Measurements from ENCODE around the gene BCL2. TPM values are rescaled to one million over a fixed set of nuclear protein-coding genes. Genes with fewer than 3 reads are reported as not detected.

The BCL2 gene
- total RNA-seq, 1 donor from 2014 or later: 145 TPM

DNA sequence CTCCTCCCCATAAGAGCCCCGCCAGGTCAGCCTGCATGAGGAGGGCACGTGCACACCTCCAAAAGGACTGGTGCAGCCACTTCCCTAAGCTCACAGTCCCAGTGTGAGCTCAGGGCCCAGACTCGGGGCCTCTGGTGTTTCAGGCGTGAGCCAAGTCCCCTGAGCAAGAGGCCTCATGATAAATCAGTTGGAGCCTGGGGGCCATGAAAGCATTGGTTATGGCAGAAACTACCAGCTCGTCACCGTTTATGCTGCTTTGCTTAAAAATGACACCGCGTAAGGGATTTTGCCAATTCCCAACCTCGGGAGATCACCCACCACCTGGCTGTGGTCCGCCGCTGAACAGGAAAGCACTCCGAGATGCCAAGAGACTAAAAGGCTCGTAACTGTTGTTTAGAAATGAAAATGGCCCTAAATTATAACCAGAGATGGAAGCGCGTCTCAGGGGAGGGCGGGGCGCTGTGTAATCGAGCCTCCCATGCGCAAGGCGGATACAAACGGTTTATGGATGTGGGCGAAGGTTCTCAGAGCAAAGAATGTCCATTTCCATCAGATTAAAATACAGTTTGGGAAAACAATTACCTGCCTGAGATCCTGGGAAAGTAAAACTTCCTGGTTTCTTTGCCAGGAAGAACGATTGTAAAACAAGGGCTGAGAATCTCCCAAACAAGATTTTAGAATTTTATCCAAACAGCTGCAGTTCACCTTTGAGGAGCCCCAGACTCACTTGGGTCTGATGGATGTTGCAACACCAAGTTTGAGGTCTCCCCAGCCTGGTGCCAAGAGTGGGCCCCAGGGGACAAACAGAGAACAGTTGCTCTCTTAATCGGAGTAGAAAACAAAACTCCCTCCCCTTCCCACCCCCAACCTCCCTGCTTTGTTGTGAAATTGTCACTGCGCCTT is 141.4 kb downstream of the BCL2 start:
- Mint-ChIP-seq H3K36me3 (ENCODE audit: low read depth) (peaks cover 31% of the 10 kb centered on the region), H3K9me3 (no peaks in the 10 kb centered on the region), H3K4me3 (no peak overlapping the region), H3K4me1 (peaks cover 94% of the 10 kb centered on the region), H3K27me3 (no peaks in the 10 kb centered on the region), H3K27ac (peak overlapping the region; percentile 61)
- ChIA-PET POLR2A (interaction anchor here (0.8 kb wide), 1 partner anchor 16 kb away, joined by 4 read pairs; no protein-coding TSS in a partner anchor), CTCF (interaction anchor here (1.1 to 1.3 kb wide), 2 partner anchors 14 to 140 kb away, joined by 4 to 6 read pairs; no protein-coding TSS in a partner anchor)
- DNase-seq: no peak
- TF ChIP-seq, protein P1, sequence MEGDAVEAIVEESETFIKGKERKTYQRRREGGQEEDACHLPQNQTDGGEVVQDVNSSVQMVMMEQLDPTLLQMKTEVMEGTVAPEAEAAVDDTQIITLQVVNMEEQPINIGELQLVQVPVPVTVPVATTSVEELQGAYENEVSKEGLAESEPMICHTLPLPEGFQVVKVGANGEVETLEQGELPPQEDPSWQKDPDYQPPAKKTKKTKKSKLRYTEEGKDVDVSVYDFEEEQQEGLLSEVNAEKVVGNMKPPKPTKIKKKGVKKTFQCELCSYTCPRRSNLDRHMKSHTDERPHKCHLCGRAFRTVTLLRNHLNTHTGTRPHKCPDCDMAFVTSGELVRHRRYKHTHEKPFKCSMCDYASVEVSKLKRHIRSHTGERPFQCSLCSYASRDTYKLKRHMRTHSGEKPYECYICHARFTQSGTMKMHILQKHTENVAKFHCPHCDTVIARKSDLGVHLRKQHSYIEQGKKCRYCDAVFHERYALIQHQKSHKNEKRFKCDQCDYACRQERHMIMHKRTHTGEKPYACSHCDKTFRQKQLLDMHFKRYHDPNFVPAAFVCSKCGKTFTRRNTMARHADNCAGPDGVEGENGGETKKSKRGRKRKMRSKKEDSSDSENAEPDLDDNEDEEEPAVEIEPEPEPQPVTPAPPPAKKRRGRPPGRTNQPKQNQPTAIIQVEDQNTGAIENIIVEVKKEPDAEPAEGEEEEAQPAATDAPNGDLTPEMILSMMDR (IDR thresholded peaks at IDR 0.05): no peak
- intact Hi-C loops (cut with micrococcal nuclease): no loop called here
- ATAC-seq (ENCODE audit: low read depth): no peak

DNA sequence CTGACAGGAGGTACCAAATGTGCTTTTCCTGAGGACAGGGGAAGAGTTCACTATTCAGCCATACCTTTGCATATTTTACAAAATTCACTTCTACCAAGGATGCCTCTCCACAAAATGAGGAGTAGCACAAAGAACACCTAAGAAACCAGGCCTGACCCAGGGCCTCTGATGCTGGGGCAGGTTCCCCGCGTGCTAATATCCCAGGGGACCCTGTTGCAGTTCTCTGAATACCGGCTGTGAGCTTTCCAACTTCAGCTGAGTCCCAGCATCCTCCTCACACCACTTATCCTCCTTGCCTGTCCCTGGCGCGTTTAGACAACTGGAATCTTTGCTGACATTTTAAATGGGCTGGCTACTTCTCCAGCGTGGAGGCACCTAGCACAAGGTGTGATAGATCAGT is 142.3 kb downstream of the BCL2 start:
- intact Hi-C loops (cut with micrococcal nuclease): no loop called here
- TF ChIP-seq, protein P1 (IDR thresholded peaks at IDR 0.05): no peak
- CTCF ChIA-PET: interaction anchor here (1.1 to 1.3 kb wide), 2 partner anchors 14 to 140 kb away, joined by 4 to 6 read pairs; no protein-coding TSS in a partner anchor
- POLR2A ChIA-PET: no interaction called here
- Mint-ChIP-seq H3K36me3 (ENCODE audit: low read depth) (peaks cover 32% of the 10 kb centered on the region), H3K4me1 (peaks cover 90% of the 10 kb centered on the region), H3K27ac (peak overlapping the region; percentile 39), H3K9me3 (no peaks in the 10 kb centered on the region), H3K4me3 (no peak overlapping the region), H3K27me3 (no peaks in the 10 kb centered on the region)
- DNase-seq: no peak
- peak; percentile 66 for ATAC-seq (ENCODE audit: low read depth)

DNA sequence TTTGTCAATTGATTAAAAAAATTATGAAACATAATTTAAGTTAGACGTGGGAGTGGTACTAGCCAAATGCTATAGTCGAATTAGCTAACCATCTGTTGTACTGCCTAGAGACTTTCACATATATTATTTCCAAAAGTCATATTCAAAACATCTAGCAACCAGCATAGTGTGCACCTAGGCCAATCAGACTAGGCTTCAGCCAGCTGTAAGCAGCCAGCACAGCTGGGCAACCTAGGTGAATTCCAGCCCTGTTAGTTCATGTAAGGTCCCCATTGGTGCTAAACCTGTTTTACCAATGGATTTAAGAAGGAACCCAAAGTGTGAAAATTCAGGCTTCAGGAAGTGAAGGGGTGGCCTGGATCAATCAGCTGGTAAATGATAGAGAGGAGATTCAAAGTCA is 144.3 kb downstream of the BCL2 start:
- POLR2A ChIA-PET: interaction anchor here (1.4 to 1.8 kb wide), 3 partner anchors 13 to 143 kb away, joined by 4 to 13 read pairs (median 5); no protein-coding TSS in a partner anchor
- no peak for DNase-seq
- no peaks in the 10 kb centered on the region for H3K9me3 Mint-ChIP-seq
- H3K27me3 Mint-ChIP-seq: no peaks in the 10 kb centered on the region
- CTCF ChIA-PET: interaction anchor here (1.1 kb wide), 1 partner anchor 143 kb away, joined by 5 read pairs; no protein-coding TSS in a partner anchor
- peaks cover 40% of the 10 kb centered on the region for H3K36me3 Mint-ChIP-seq (ENCODE audit: low read depth)
- H3K4me3 Mint-ChIP-seq: no peak overlapping the region
- TF ChIP-seq, protein P1 (IDR thresholded peaks at IDR 0.05): no peak
- H3K4me1 Mint-ChIP-seq: peaks cover 85% of the 10 kb centered on the region
- peak; percentile 65 for ATAC-seq (ENCODE audit: low read depth)
- peak overlapping the region; percentile 35 for H3K27ac Mint-ChIP-seq
- intact Hi-C loops (cut with micrococcal nuclease): loop anchor here (1.0 kb wide), 1 partner anchor 9 kb away; no protein-coding TSS in a partner anchor

DNA sequence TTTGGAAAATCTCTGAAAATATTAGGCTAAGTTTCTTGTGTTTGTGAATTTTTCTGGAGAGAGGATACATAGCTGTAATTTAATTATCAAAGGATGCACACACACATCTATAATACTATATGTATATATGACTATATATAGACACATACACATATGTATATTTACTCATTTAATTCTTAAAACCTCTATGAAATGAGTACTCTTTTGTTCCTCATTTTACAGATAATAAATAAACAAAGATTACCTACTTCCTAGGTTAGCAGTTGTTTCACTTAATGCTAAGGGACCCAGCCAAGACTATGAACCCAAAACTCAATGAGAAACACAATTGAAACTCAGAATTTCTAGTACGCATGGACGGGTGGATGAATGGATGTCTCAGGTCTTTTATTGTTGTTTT is 145.6 kb downstream of the BCL2 start:
- POLR2A ChIA-PET: interaction anchor here (0.6 to 1.5 kb wide), 5 partner anchors 10 to 128 kb away, joined by 3 to 5 read pairs (median 3); no protein-coding TSS in a partner anchor
- TF ChIP-seq, protein P1 (IDR thresholded peaks at IDR 0.05): no peak
- ATAC-seq (ENCODE audit: low read depth) (no peak), DNase-seq (no peak)
- intact Hi-C loops (cut with micrococcal nuclease): loop anchor here (1.0 kb wide), 1 partner anchor 12 kb away; no protein-coding TSS in a partner anchor
- CTCF ChIA-PET: interaction anchor here (1.2 kb wide), 1 partner anchor 151 kb away, joined by 3 read pairs; no protein-coding TSS in a partner anchor
- no peaks in the 10 kb centered on the region for H3K9me3 Mint-ChIP-seq
- H3K36me3 Mint-ChIP-seq (ENCODE audit: low read depth): peaks cover 32% of the 10 kb centered on the region
- no peak overlapping the region for H3K4me3 Mint-ChIP-seq
- H3K27ac Mint-ChIP-seq: peak overlapping the region; percentile 19
- no peaks in the 10 kb centered on the region for H3K27me3 Mint-ChIP-seq
- H3K4me1 Mint-ChIP-seq: peaks cover 74% of the 10 kb centered on the region

DNA sequence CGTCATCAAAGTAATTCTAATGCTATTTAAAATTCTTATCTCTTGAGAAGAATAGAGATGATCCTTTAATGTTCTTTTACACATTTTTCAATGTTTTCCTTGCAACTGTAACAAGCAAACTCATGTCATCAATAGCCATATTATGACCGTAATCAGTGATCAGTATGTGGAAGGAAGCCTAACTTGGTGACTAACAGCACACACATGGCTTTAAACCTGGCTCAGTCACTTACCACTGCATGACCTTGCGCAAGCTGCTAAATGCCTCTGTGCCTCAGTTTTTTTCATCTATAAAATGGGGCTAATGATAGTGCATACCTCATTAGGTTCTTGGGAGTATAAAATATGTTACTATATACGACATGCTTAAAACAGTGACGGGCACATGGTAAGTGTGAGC is 149.7 kb downstream of the BCL2 start:
- POLR2A ChIA-PET: no interaction called here
- peaks cover 54% of the 10 kb centered on the region for H3K4me1 Mint-ChIP-seq
- H3K4me3 Mint-ChIP-seq: no peak overlapping the region
- no peaks in the 10 kb centered on the region for H3K9me3 Mint-ChIP-seq
- no peaks in the 10 kb centered on the region for H3K27me3 Mint-ChIP-seq
- ATAC-seq (ENCODE audit: low read depth) (no peak), DNase-seq (no peak)
- no peak overlapping the region for H3K27ac Mint-ChIP-seq
- CTCF ChIA-PET: no interaction called here
- TF ChIP-seq, protein P1 (IDR thresholded peaks at IDR 0.05): no peak
- intact Hi-C loops (cut with micrococcal nuclease): no loop called here
- H3K36me3 Mint-ChIP-seq (ENCODE audit: low read depth): peaks cover 42% of the 10 kb centered on the region
